K562 (cell line): ENCODE data around the gene ERBB3. TPM values are rescaled to one million over a fixed set of nuclear protein-coding genes. Genes with fewer than 3 reads are reported as not detected.

Source experiments
- ATF3 ChIP-seq, 2 experiments: fragments of 450-650 bp in 1 of 2; sonication (generic) in 1 of 2; formaldehyde crosslinking in 1 of 2; IDR thresholded peaks in 1 of 2; conservative IDR thresholded peaks in 1 of 2; 2 replicates each; pipeline versions ENCODE4 v1.6.1 to v1.8.1; 2016 to 2023; ENCODE audit warnings: mild to moderate bottlenecking in 2 of 2, moderate library complexity in 2 of 2, inconsistent platforms in 1 of 2, missing genetic modification reagents in 1 of 2
- ATF4 ChIP-seq: fragments of 450-650 bp; formaldehyde crosslinking; IDR thresholded peaks from 2 replicates; pipeline ENCODE4 v1.4.0; 2022; ENCODE audit warnings: mild to moderate bottlenecking, moderate library complexity
- ATF7 ChIP-seq: fragments of 450-650 bp; IDR thresholded peaks from 2 replicates; pipeline ENCODE4 v1.7.1; 2014; ENCODE audit warnings: mild to moderate bottlenecking, moderate library complexity
- FOXA3 ChIP-seq, 2 experiments: fragments of 450-650 bp in 1 of 2; sonication (generic) in 1 of 2; formaldehyde crosslinking; IDR thresholded peaks in 1 of 2; conservative IDR thresholded peaks in 1 of 2; 2 replicates each; pipeline versions ENCODE4 v1.4.0 to v1.8.0; 2020 to 2022; ENCODE audit warnings: mild to moderate bottlenecking in 2 of 2, missing genetic modification reagents in 1 of 2
- GATAD2A ChIP-seq: fragments of 450-650 bp; IDR thresholded peaks from 2 replicates; pipeline ENCODE4 v1.6.1; 2017
- NEUROD1 ChIP-seq: fragments of 150-350 bp; IDR thresholded peaks from 2 replicates; pipeline ENCODE4 v1.6.1; 2014; ENCODE audit warnings: borderline replicate concordance, low read length, low read depth; ENCODE audit not compliant: partially characterized antibody
- NR2C1 ChIP-seq, 2 experiments: fragments of 450-650 bp; IDR thresholded peaks; 2 replicates each; pipeline ENCODE4 v1.6.1; 2017; ENCODE audit warnings: mild to moderate bottlenecking in 2 of 2, antibody characterized with exemption in 1 of 2, inconsistent platforms in 1 of 2, missing compliant biosample characterization in 1 of 2, missing genetic modification characterization in 1 of 2
- PML ChIP-seq: IDR thresholded peaks from 2 replicates; pipeline ENCODE4 v1.6.1; 2012; ENCODE audit warnings: low read length, inconsistent platforms
- POLR2AphosphoS5 ChIP-seq: IDR thresholded peaks from 2 replicates; pipeline ENCODE4 v1.6.1; 2011; ENCODE audit warnings: mild to moderate bottlenecking, low read depth, low read length, moderate library complexity; ENCODE audit not compliant: control insufficient read depth, insufficient read depth
- RB1 ChIP-seq: fragments of 450-650 bp; IDR thresholded peaks from 2 replicates; pipeline ENCODE4 v1.6.1; 2017; ENCODE audit warnings: low read depth, mild to moderate bottlenecking
- RBM39 ChIP-seq: fragments of 200-400 bp; formaldehyde crosslinking; optimal IDR thresholded peaks from 2 replicates; pipeline ENCODE3; 2018; ENCODE audit warnings: low read depth, low read length
- RFX1 ChIP-seq: fragments of 450-650 bp; IDR thresholded peaks from 2 replicates; pipeline ENCODE4 v1.6.1; 2016; ENCODE audit warnings: mild to moderate bottlenecking, moderate library complexity
- SP2 ChIP-seq: IDR thresholded peaks from 2 replicates; pipeline ENCODE4 v1.6.1; 2011; ENCODE audit warnings: mild to moderate bottlenecking, low read depth, low read length, moderate library complexity; ENCODE audit not compliant: poor library complexity, severe bottlenecking; ENCODE audit errors: extremely low read depth
- SUPT5H ChIP-seq: fragments of 450-650 bp; IDR thresholded peaks from 2 replicates; pipeline ENCODE4 v1.6.1; 2016
- ZNF274 ChIP-seq: IDR thresholded peaks from 2 replicates; pipeline ENCODE4 v1.6.1; 2011; ENCODE audit warnings: low read depth, mild to moderate bottlenecking, low read length, moderate library complexity, borderline replicate concordance
- ZNF395 ChIP-seq: fragments of 200-800 bp; sonication (Bioruptor generic); IDR thresholded peaks from 2 replicates; pipeline ENCODE4 v1.6.1; 2017; ENCODE audit warnings: missing genetic modification characterization, missing compliant biosample characterization
- polyA plus RNA-seq, 8 experiments: library from polyadenylated mRNA; depleted of rRNA in 4 of 8; stranded (reverse) in 5 of 8; unstranded in 3 of 8; fragments of >200 nt; fragmentation: Nextera tagmentation in 2 of 8; fragmentation: Illumina TruSeq in 1 of 8; extraction: Ambion mirVana in 2 of 8; extraction: Trizol in 1 of 8; gene quantifications; 2 replicates each; pipeline versions ENCODE4 v1.2.1 to v1.2.3, GENCODE V29; 2011 to 2014; ENCODE audit warnings: inconsistent platforms in 1 of 8, missing spikeins in 1 of 8
- total RNA-seq, 7 experiments: library from RNA; depleted of rRNA in 6 of 7; stranded (reverse); fragments of >200 nt in 6 of 7; fragmentation: Illumina TruSeq in 2 of 7; extraction: Trizol in 2 of 7; gene quantifications; 2 replicates each; pipeline versions ENCODE4 v1.2.1 to v1.2.3, GENCODE V29; 2011 to 2021; ENCODE audit warnings: low replicate concordance in 1 of 7
- TF ChIP-seq, protein P1 (sequence below), 2 experiments: fragments of 150-350 bp in 1 of 2; IDR thresholded peaks; 2 replicates each; pipeline ENCODE4 v1.6.1; 2012 to 2016; ENCODE audit warnings: low read depth in 2 of 2, low read length in 2 of 2, mild to moderate bottlenecking in 1 of 2, moderate library complexity in 1 of 2
- TF ChIP-seq, protein P2 (sequence below): fragments of 450-650 bp; IDR thresholded peaks from 2 replicates; pipeline ENCODE4 v1.6.1; 2016; ENCODE audit warnings: missing biosample characterization, missing genetic modification characterization

The ERBB3 gene
- total and polyA plus RNA-seq, 9 of the 15 experiments (the other 6 are each of a cell fraction or from before 2014, with no cell fraction given): 1.5 to 5.4 (median 3.8) TPM

DNA sequence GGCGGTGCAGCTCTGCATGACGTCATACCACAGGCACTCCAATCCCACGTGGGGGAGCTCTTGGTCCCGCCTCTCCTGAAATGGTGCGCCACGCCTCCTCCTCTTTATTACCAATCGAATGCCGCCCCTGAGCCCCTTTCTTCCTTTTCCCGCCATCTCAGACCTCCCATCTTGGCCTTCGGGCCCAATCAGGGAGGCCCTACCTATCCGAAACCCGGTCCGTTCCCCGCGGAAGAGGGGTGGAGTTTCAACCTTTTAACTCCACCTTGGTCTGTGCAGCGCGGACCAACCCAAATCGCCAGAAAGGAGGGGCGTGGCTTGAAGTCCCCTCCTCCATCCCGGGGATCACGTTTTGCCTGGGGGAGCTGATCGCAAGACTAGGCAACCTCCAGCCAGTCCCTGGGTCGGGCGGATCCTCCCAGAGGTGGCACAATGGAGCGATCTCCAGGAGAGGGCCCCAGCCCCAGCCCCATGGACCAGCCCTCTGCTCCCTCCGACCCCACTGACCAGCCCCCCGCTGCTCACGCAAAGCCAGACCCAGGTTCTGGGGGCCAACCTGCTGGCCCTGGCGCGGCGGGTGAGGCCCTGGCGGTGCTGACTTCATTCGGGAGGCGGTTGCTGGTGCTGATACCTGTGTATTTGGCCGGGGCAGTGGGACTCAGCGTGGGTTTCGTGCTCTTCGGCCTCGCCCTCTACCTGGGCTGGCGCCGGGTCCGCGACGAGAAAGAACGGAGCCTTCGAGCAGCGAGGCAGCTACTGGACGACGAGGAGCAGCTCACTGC, 48.1 kb downstream of the ERBB3 start, which contains the start of gene ESYT1 (continued):
- TF ChIP-seq, protein P1, sequence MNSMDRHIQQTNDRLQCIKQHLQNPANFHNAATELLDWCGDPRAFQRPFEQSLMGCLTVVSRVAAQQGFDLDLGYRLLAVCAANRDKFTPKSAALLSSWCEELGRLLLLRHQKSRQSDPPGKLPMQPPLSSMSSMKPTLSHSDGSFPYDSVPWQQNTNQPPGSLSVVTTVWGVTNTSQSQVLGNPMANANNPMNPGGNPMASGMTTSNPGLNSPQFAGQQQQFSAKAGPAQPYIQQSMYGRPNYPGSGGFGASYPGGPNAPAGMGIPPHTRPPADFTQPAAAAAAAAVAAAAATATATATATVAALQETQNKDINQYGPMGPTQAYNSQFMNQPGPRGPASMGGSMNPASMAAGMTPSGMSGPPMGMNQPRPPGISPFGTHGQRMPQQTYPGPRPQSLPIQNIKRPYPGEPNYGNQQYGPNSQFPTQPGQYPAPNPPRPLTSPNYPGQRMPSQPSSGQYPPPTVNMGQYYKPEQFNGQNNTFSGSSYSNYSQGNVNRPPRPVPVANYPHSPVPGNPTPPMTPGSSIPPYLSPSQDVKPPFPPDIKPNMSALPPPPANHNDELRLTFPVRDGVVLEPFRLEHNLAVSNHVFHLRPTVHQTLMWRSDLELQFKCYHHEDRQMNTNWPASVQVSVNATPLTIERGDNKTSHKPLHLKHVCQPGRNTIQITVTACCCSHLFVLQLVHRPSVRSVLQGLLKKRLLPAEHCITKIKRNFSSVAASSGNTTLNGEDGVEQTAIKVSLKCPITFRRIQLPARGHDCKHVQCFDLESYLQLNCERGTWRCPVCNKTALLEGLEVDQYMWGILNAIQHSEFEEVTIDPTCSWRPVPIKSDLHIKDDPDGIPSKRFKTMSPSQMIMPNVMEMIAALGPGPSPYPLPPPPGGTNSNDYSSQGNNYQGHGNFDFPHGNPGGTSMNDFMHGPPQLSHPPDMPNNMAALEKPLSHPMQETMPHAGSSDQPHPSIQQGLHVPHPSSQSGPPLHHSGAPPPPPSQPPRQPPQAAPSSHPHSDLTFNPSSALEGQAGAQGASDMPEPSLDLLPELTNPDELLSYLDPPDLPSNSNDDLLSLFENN (IDR thresholded peaks at IDR 0.05; ENCODE audit: low read depth in 2 of 2, low read length in 2 of 2): 0 out of 4 replicates have a peak, but pooled peaks of 1 of the 2 experiments have one; percentile 42
- TF ChIP-seq PML (peak; percentile 10), FOXA3 (CRISPR knock-in tag; conservative IDR thresholded peaks at IDR 0.05 in 1 of 2, IDR thresholded peaks at IDR 0.05 in 1 of 2) (no peak), GATAD2A (no peak), RBM39 (no peak), SP2 (peak; percentile 30), ATF4 (CRISPR knock-in tag) (peak; percentile 58; the same call in 1 of the 2 replicates), NEUROD1 (no peak), NR2C1 (IDR thresholded peaks at IDR 0.05) (no peak), NR2C1 (tag; IDR thresholded peaks at IDR 0.05) (no peak), SUPT5H (peak; percentile 89), ZNF395 (CRISPR knock-in tag) (peak; percentile 32; the same call in 1 of the 2 replicates), POLR2AphosphoS5 (peak; percentile 85), ATF3 (IDR thresholded peaks at IDR 0.05) (peak; percentile 100), ATF3 (CRISPR knock-in tag; conservative IDR thresholded peaks at IDR 0.05) (peak; percentile 86), ZNF274 (no peak), RB1 (peak; percentile 48; the same call in 1 of the 2 replicates), ATF7 (peak; percentile 100), RFX1 (no peak)
- TF ChIP-seq, protein P2, sequence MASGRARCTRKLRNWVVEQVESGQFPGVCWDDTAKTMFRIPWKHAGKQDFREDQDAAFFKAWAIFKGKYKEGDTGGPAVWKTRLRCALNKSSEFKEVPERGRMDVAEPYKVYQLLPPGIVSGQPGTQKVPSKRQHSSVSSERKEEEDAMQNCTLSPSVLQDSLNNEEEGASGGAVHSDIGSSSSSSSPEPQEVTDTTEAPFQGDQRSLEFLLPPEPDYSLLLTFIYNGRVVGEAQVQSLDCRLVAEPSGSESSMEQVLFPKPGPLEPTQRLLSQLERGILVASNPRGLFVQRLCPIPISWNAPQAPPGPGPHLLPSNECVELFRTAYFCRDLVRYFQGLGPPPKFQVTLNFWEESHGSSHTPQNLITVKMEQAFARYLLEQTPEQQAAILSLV (tag): no peak
